ENCODE measurements around the gene RPLP2.

RPLP2 gene

GRCh38 chr11:853682-854448 lies 44.1 kb downstream of the RPLP2 start:
- DNase-seq, result no peak

GRCh38 chr11:854601-855329 lies 45.0 kb downstream of the RPLP2 start:
- DNase-seq, result no peak

- DNase-seq, result no peak
These were observed 45.5 kb downstream of the RPLP2 start for GRCh38 chr11:855330-855674.

- no peak for DNase-seq
These were observed 46.0 kb downstream of the RPLP2 start for GRCh38 chr11:855796-856195.

- DNase-seq, result no peak
These were observed 46.6 kb downstream of the RPLP2 start for GRCh38 chr11:856397-856796.

GRCh38 chr11:858053-858761 lies 48.4 kb downstream of the RPLP2 start:
- no peak for DNase-seq

- no peak for DNase-seq
These were observed 49.1 kb downstream of the RPLP2 start for GRCh38 chr11:858762-859339.

GRCh38 chr11:859394-860131 lies 49.8 kb downstream of the RPLP2 start:
- DNase-seq, result peak; percentile 59 to 91

GRCh38 chr11:860234-861104 lies 50.7 kb downstream of the RPLP2 start:
- no peak for DNase-seq

GRCh38 chr11:861105-861479 lies 51.3 kb downstream of the RPLP2 start:
- DNase-seq, result no peak

GRCh38 chr11:862081-862661 lies 52.4 kb downstream of the RPLP2 start:
- peak; percentile 32 to 71 for DNase-seq

Data from NCI-H526 (cell line).